ENCODE measurements around the gene DIPK1A. TPM values are rescaled to one million over a fixed set of nuclear protein-coding genes. Genes with fewer than 3 reads are reported as not detected.
A peak's percentile ranks its signal among the peaks of the same experiment; 100 is the strongest.

DIPK1A gene
- total RNA-seq, 1 donor from 2014 or later, result 5.0 TPM

DNA sequence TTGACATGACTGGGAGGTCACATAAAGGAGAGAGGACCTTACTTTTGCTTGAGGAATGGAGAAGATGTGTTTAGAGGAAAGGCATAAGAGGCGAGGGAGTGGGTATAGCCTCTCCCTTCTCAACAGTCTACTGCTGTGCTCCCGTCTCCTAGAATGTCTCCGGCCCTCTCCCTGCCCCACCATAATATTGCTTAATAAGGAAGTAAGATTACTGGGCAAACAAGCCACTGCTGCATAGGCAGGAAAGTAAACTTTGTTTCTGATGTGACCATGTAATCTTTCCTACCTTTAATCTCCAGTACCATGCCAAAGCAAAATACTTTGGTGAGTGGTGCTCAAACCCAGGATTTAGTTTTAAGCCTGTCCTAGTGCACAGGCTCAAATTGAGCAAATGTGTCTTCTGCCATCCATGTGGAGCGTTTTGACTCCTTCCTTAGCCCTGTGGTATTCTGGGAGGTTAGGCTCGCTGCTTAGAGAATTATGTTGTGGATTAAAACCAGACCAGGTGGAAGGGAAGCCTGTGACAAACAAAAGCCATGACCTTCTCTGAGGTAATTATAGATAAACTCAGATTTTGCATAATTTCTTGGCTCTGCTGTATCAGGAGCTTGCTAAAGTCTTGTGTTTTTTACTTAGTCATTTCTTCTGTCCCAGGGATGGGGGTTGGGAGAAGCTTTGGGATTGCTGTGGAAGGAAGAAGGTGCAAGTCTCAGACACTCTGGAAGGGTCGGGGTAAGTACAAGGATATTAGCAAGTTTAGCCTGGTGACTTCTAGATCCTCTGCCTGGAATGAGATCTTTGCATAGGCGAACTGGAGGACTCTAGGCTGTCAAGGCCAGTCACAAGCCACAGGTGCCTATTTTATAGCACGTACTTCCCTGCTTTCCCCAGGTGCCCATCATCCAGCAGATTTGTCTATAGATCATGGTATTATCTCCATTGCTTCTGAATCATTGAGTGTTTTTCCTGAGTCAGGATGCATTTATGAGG lies 34.5 kb upstream of the DIPK1A start:
- Histone ChIP-seq H3K9me3 (replicated peaks) (no peaks in the 10 kb centered on the region), H3K4me3 (no peak overlapping the region), H3K4me1 (peaks cover 6% of the 10 kb centered on the region), H3K27me3 (ENCODE audit: low read depth) (no peaks in the 10 kb centered on the region), H3K36me3 (no peaks in the 10 kb centered on the region), H3K27ac (replicated peaks) (no peak overlapping the region)
- TF ChIP-seq, protein P1, sequence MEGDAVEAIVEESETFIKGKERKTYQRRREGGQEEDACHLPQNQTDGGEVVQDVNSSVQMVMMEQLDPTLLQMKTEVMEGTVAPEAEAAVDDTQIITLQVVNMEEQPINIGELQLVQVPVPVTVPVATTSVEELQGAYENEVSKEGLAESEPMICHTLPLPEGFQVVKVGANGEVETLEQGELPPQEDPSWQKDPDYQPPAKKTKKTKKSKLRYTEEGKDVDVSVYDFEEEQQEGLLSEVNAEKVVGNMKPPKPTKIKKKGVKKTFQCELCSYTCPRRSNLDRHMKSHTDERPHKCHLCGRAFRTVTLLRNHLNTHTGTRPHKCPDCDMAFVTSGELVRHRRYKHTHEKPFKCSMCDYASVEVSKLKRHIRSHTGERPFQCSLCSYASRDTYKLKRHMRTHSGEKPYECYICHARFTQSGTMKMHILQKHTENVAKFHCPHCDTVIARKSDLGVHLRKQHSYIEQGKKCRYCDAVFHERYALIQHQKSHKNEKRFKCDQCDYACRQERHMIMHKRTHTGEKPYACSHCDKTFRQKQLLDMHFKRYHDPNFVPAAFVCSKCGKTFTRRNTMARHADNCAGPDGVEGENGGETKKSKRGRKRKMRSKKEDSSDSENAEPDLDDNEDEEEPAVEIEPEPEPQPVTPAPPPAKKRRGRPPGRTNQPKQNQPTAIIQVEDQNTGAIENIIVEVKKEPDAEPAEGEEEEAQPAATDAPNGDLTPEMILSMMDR (IDR thresholded peaks at IDR 0.05; ENCODE audit: borderline replicate concordance), result no peak
- intact Hi-C loops (cut with micrococcal nuclease), result loop anchor here (2.0 kb wide), 1 partner anchor 137 kb away; no protein-coding TSS in a partner anchor
- DNase-seq, result no peak

DNA sequence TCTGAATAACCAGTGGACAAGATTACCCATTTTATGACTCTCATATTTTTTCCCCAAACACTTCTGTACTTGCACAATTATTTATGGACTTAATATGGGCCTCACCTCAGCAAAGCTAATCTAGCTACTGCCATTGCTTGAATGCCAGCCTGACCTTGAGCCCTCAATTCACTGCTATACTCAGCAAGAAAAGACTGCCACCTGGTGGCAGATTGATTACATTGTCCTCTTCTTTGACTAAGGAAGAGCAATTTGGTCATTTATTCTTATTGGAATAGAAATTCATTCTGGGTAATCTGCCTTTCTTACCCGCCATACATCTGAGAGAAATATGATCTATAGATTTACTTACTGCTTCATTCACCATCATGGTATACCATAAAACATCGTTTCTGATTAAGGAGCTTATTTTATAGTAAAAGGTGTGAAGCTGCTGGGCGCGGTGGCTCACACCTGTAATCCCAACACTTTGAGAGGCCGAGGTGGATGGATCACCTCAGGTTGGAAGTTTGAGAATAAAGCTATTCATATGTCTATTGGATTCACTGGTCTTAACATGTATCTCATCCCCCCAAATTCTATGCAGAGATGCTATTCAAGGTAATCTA lies 32.9 kb upstream of the DIPK1A start:
- Histone ChIP-seq H3K4me1 (no peaks in the 10 kb centered on the region), H3K9me3 (replicated peaks) (no peaks in the 10 kb centered on the region), H3K27me3 (ENCODE audit: low read depth) (no peaks in the 10 kb centered on the region), H3K27ac (replicated peaks) (no peak overlapping the region), H3K36me3 (no peaks in the 10 kb centered on the region), H3K4me3 (no peak overlapping the region)
- no peak for DNase-seq
- intact Hi-C loops (cut with micrococcal nuclease), result loop anchor here (2.0 kb wide), 1 partner anchor 135 kb away; no protein-coding TSS in a partner anchor
- TF ChIP-seq, protein P1 (IDR thresholded peaks at IDR 0.05; ENCODE audit: borderline replicate concordance), result peak; percentile 89

DNA sequence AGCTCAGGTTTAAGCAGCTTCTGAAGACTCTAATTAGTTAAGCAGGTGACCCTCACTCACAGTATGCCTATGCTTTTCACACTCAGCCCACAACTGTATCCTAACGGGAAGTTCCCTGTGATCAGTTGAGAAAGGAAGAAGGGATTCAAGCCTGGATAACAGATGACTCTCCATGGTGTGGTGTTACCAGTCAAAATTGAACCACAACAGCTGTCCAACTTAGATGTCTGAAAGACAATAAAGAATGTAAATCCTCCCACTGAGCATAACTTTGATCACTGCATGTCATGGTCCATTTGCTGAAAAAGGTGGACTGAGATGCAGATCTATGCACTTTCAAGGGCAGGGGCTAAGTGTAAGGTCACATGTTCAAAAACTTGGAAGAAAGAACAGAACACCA lies 32.3 kb upstream of the DIPK1A start:
- TF ChIP-seq, protein P1 (IDR thresholded peaks at IDR 0.05; ENCODE audit: borderline replicate concordance), result no peak
- intact Hi-C loops (cut with micrococcal nuclease), result no loop called here
- no peaks in the 10 kb centered on the region for H3K27me3 ChIP-seq (ENCODE audit: low read depth)
- no peaks in the 10 kb centered on the region for H3K9me3 ChIP-seq (replicated peaks)
- H3K27ac ChIP-seq (replicated peaks), result no peak overlapping the region
- H3K4me1 ChIP-seq, result no peaks in the 10 kb centered on the region
- no peaks in the 10 kb centered on the region for H3K36me3 ChIP-seq
- no peak overlapping the region for H3K4me3 ChIP-seq
- DNase-seq, result no peak

DNA sequence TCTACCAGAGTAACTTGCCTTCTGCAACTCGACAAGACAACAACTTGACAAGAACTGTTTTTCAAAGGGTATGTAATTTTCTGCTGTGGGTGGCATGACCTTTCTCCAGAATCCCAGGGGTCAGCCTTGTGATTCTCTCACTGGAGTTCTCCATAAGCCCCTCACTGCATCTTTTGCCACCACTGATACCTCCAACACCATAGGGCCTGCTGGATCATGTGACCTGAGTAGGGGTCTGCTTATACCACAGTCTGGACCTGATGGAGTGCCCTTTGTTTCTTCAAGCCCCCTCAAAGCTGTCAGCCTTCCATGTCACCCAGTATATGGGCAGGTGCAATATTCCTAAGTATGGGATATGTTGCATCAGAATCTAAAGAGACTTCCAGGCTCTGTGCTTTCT lies 31.6 kb upstream of the DIPK1A start:
- no peaks in the 10 kb centered on the region for H3K27me3 ChIP-seq (ENCODE audit: low read depth)
- no peaks in the 10 kb centered on the region for H3K4me1 ChIP-seq
- intact Hi-C loops (cut with micrococcal nuclease), result no loop called here
- no peak overlapping the region for H3K4me3 ChIP-seq
- TF ChIP-seq, protein P1 (IDR thresholded peaks at IDR 0.05; ENCODE audit: borderline replicate concordance), result no peak
- H3K9me3 ChIP-seq (replicated peaks), result no peaks in the 10 kb centered on the region
- H3K27ac ChIP-seq (replicated peaks), result no peak overlapping the region
- DNase-seq, result no peak
- H3K36me3 ChIP-seq, result no peaks in the 10 kb centered on the region

DNA sequence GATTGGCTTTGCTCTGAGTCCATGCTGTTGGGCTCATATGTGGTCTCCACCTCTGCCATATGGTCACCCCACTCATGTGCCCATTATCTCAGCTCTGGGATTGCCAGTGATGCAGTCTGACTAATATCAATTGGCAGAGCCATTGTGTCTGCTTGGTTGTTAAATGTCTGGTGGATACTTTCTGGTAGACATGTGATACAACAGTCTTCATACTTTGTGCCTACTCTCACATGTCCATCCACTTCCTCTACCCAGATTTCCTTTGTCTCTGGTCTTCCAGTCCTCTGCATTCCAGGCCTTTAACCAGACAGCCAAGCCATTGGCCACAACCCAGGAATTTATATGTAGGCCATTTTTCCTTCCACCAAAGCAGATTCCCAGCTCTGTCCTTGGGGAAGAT lies 30.8 kb upstream of the DIPK1A start:
- no peaks in the 10 kb centered on the region for H3K9me3 ChIP-seq (replicated peaks)
- TF ChIP-seq, protein P1 (IDR thresholded peaks at IDR 0.05; ENCODE audit: borderline replicate concordance), result no peak
- no peaks in the 10 kb centered on the region for H3K4me1 ChIP-seq
- intact Hi-C loops (cut with micrococcal nuclease), result no loop called here
- no peak for DNase-seq
- H3K4me3 ChIP-seq, result no peak overlapping the region
- H3K27me3 ChIP-seq (ENCODE audit: low read depth), result no peaks in the 10 kb centered on the region
- no peak overlapping the region for H3K27ac ChIP-seq (replicated peaks)
- H3K36me3 ChIP-seq, result no peaks in the 10 kb centered on the region

All from left ventricle myocardium inferior (tissue), 1 donor.